K562 (cell line): Measurements from ENCODE around the gene PTTG1IP. TPM values are rescaled to one million over a fixed set of nuclear protein-coding genes. Genes with fewer than 3 reads are reported as not detected.
A peak's percentile ranks its signal among the peaks of the same experiment; 100 is the strongest.

Source experiments
- ATAC-seq: fragments of 200-7000 bp; cut with Tn5 transposase; 3 replicates; pipeline ENCODE4 v1.9.1; 2020; ENCODE audit warnings: moderate library complexity
- BruUV-seq: library from RNA; stranded (reverse); fragments of 400-500 nt; replicated peaks from 2 replicates; lab custom pipeline; 2021; lab: Mats Ljungman, UMichigan
- CTCF ChIA-PET: fragments of 300-600 bp; formaldehyde crosslinking; extraction: SDS; loops from one replicate; lab custom pipeline; 2021; ENCODE audit warnings: low intra/inter-chr PET ratio; lab: Yijun Ruan, JAX
- POLR2A ChIA-PET: fragments of 300-600, 350-650 bp; sonication (Branson Sonifier 250); formaldehyde crosslinking; extraction: SDS; loops from one replicate; lab custom pipeline; 2021; ENCODE audit warnings: antibody characterized with exemption, inconsistent platforms; lab: Yijun Ruan, JAX
- DNase-seq, 4 experiments: peaks; one replicate each; pipeline versions ENCODE4 v3.0.0 to v3.0.0-alpha.2; 2011 to 2018; ENCODE audit warnings: low spot score in 3 of 4, mixed read lengths in 3 of 4; ENCODE audit errors: extremely low read depth in 1 of 4
- FAIRE-seq: peaks from 2 replicates; lab custom pipeline; 2011; peaks lifted over from hg19 to GRCh38; lab: Jason Lieb, UNC
- H2AFZ ChIP-seq: 2 replicates; pipeline ENCODE4 v1.6.0; 2011; ENCODE audit warnings: low read depth, low read length, control low read depth, inconsistent platforms
- H3K27ac ChIP-seq: fragments of 200-600 bp; 3 replicates; pipeline ENCODE4 v1.8.0; 2011; ENCODE audit warnings: low read depth, mild to moderate bottlenecking, control low read depth, inconsistent platforms, low read length, moderate library complexity, mixed read lengths; ENCODE audit errors: extremely low read depth
- H3K27me3 ChIP-seq, 2 experiments: fragments of 300-600 bp in 1 of 2; 2 replicates in 1 of 2; 3 replicates in 1 of 2; pipeline versions ENCODE4 v1.6.0 to v1.8.0; 2011; ENCODE audit warnings: inconsistent platforms in 2 of 2, low read length in 2 of 2, mild to moderate bottlenecking in 1 of 2, mixed read lengths in 1 of 2, moderate library complexity in 1 of 2; ENCODE audit not compliant: control insufficient read depth in 2 of 2, insufficient read depth in 2 of 2
- H3K36me3 ChIP-seq: fragments of 300-600 bp; 3 replicates; pipeline ENCODE4 v1.8.0; 2011; ENCODE audit warnings: mild to moderate bottlenecking, low read length, inconsistent platforms; ENCODE audit not compliant: control insufficient read depth, insufficient read depth
- H3K4me1 ChIP-seq, 2 experiments: fragments of 200-600 bp in 1 of 2; replicated peaks in 1 of 2; 2 replicates in 1 of 2; 3 replicates in 1 of 2; pipeline versions ENCODE4 v1.5.1 to v1.8.0; 2011; ENCODE audit warnings: inconsistent platforms in 2 of 2, low read length in 2 of 2, mild to moderate bottlenecking in 1 of 2, mixed read lengths in 1 of 2, moderate library complexity in 1 of 2; ENCODE audit not compliant: control insufficient read depth in 2 of 2, insufficient read depth in 2 of 2
- H3K4me2 ChIP-seq: 2 replicates; pipeline ENCODE4 v1.6.1; 2011; ENCODE audit warnings: low read length, control low read depth, inconsistent platforms, mixed read lengths; ENCODE audit not compliant: insufficient read depth
- H3K4me3 ChIP-seq: fragments of 200-600 bp; sonication (generic), shearing (Covaris generic); 2 replicates; pipeline ENCODE4 v1.5.1; 2016; ENCODE audit warnings: control low read depth, inconsistent platforms
- H3K79me2 ChIP-seq: fragments of 200-600 bp; 3 replicates; pipeline ENCODE4 v1.8.0; 2011; ENCODE audit warnings: low read length, inconsistent platforms; ENCODE audit not compliant: control insufficient read depth, insufficient read depth
- H3K9ac ChIP-seq, 2 experiments: 2 replicates each; pipeline versions ENCODE4 v1.6.0 to v1.6.1; 2011; ENCODE audit warnings: low read depth in 2 of 2, low read length in 2 of 2, control low read depth in 1 of 2, inconsistent platforms in 1 of 2, mild to moderate bottlenecking in 1 of 2, mixed read lengths in 1 of 2; ENCODE audit not compliant: insufficient read depth in 1 of 2
- H3K9me1 ChIP-seq: one replicate; pipeline ENCODE4 v1.6.0; 2011; ENCODE audit warnings: inconsistent platforms, mild to moderate bottlenecking, low read length, moderate library complexity; ENCODE audit not compliant: control insufficient read depth, insufficient read depth
- H3K9me3 ChIP-seq: replicated peaks from 2 replicates; pipeline ENCODE4 v1.5.1; 2011; ENCODE audit warnings: low read depth, low read length, inconsistent platforms; ENCODE audit not compliant: control insufficient read depth, insufficient read depth
- H4K20me1 ChIP-seq: replicated peaks from 2 replicates; pipeline ENCODE4 v1.6.1; 2011; ENCODE audit warnings: low read length, inconsistent platforms, mixed read lengths; ENCODE audit not compliant: control insufficient read depth, insufficient read depth
- RBM14 ChIP-seq: fragments of 200-400 bp; formaldehyde crosslinking; IDR thresholded peaks from 2 replicates; pipeline ENCODE4 v1.6.1; 2018; ENCODE audit warnings: low read depth, mild to moderate bottlenecking, low read length, moderate library complexity, borderline replicate concordance; ENCODE audit not compliant: insufficient read depth
- ZNF609 ChIP-seq: sonication (generic); formaldehyde crosslinking; IDR thresholded peaks from 2 replicates; pipeline ENCODE4 v1.8.1; 2023; ENCODE audit warnings: missing genetic modification reagents, mild to moderate bottlenecking, borderline replicate concordance
- WGBS: fragments of 100-300 bp; shearing (Covaris generic); methylation state at CpG from one replicate; pipeline ENCODE4 v1.1.6; 2016; ENCODE audit warnings: low coverage, mixed read lengths; ENCODE audit not compliant: insufficient coverage; ENCODE audit errors: missing lambda C conversion rate; 5-methylcytosine and 5-hydroxymethylcytosine counted together
- in situ Hi-C: fragments of 300-500 bp; cut with MboI; formaldehyde crosslinking; loops from 4 replicates; pipeline ENCODE4 v1.15.0; 2018; ENCODE audit warnings: inconsistent platforms, mixed read lengths
- intact Hi-C: fragments of 100-400 bp; cut with micrococcal nuclease; formaldehyde crosslinking; loops from 2 replicates; pipeline ENCODE4 v1.14.2; 2022
- polyA plus RNA-seq, 8 experiments: library from polyadenylated mRNA; depleted of rRNA in 4 of 8; stranded (reverse) in 5 of 8; unstranded in 3 of 8; fragments of >200 nt; fragmentation: Nextera tagmentation in 2 of 8; fragmentation: Illumina TruSeq in 1 of 8; extraction: Ambion mirVana in 2 of 8; extraction: Trizol in 1 of 8; gene quantifications; 2 replicates each; pipeline versions ENCODE4 v1.2.1 to v1.2.3, GENCODE V29; 2011 to 2014; ENCODE audit warnings: inconsistent platforms in 1 of 8, missing spikeins in 1 of 8
- total RNA-seq, 7 experiments: library from RNA; depleted of rRNA in 6 of 7; stranded (reverse); fragments of >200 nt in 6 of 7; fragmentation: Illumina TruSeq in 2 of 7; extraction: Trizol in 2 of 7; gene quantifications; 2 replicates each; pipeline versions ENCODE4 v1.2.1 to v1.2.3, GENCODE V29; 2011 to 2021; ENCODE audit warnings: low replicate concordance in 1 of 7

The PTTG1IP gene
- total and polyA plus RNA-seq, 9 of the 15 experiments (the other 6 are each of a cell fraction or from before 2014, with no cell fraction given), result 5.0 to 99.3 (median 82.4) TPM

- 11% methylated on average over 28 of the region's 28 CpGs for WGBS
- peaks cover 12% of the 10 kb centered on the region for H3K9me3 ChIP-seq
- no peak overlapping the region for H3K4me2 ChIP-seq
- ATAC-seq (no peak), FAIRE-seq (no peak), DNase-seq (no peak)
- in situ Hi-C loops (no loop called here), intact Hi-C loops (no loop called here)
- H3K36me3 ChIP-seq, result no peaks in the 10 kb centered on the region; the same call in 2 of the 3 replicates
- H4K20me1 ChIP-seq, result peaks cover 11% of the 10 kb centered on the region; the same call in 1 of the 2 replicates
- H3K9ac ChIP-seq, result no peak overlapping the region
- no peak overlapping the region; the same call in 1 of the 2 replicates for H2AFZ ChIP-seq
- no peak overlapping the region for H3K27ac ChIP-seq
- CTCF ChIA-PET, result interaction anchor here (0.6 kb wide), 1 partner anchor 188 kb away, joined by 3 read pairs; no protein-coding TSS in a partner anchor
- BruUV-seq, result no TSS peak
- H3K27me3 ChIP-seq, result peaks cover 35 to 83% of the 10 kb centered on the region in 2 experiments
- no peaks in the 10 kb centered on the region for H3K9me1 ChIP-seq
- POLR2A ChIA-PET, result interaction anchor here (0.7 kb wide), 2 partner anchors 42 to 80 kb away, joined by 3 to 5 read pairs; no protein-coding TSS in a partner anchor
- TF ChIP-seq RBM14 (0 out of 2 replicates have a peak, but pooled peaks have one; percentile 21), ZNF609 (CRISPR knock-in tag) (no peak)
- no peak overlapping the region for H3K4me3 ChIP-seq
- H3K4me1 ChIP-seq, result peaks cover 6 to 79% of the 10 kb centered on the region in 2 experiments
- H3K79me2 ChIP-seq, result no peaks in the 10 kb centered on the region
These were observed 27.2 kb upstream of the PTTG1IP start for GRCh38 chr21:44900559-44901251.
